Esophagus squamous epithelium (tissue), 4 donors: Measurements from ENCODE around the gene SETBP1.

Experiments
- CTCF ChIP-seq, 6 experiments: fragments of 450-650 bp in 4 of 6; fragments of 200-600 bp in 2 of 6; sonication (generic) in 2 of 6; IDR thresholded peaks; one replicate each; pipeline ENCODE4 v1.5.1; 2016 to 2019; ENCODE audit warnings: antibody characterized with exemption in 6 of 6, mild to moderate bottlenecking in 4 of 6, moderate library complexity in 4 of 6
- POLR2A ChIP-seq, 4 donors: fragments of 450-650 bp; IDR thresholded peaks; one replicate each; pipeline ENCODE4 v1.6.1; 2017; ENCODE audit warnings: antibody characterized with exemption in 4 of 4, mild to moderate bottlenecking in 4 of 4, moderate library complexity in 3 of 4

GRCh38 chr18:44744161-44745121 is 63.8 kb downstream of the SETBP1 start:
- TF ChIP-seq CTCF (IDR thresholded peaks at IDR 0.05) (no peak), POLR2A (IDR thresholded peaks at IDR 0.05) (no peak)
